GM19463 (cell line): Measurements from ENCODE around the gene TMEM135.
A peak's percentile ranks its signal among the peaks of the same experiment; 100 is the strongest.

ENCODE experiments used
- ATAC-seq: cut with Tn5 transposase; IDR thresholded peaks from one replicate; pipeline ENCODE4 v1.9.1; 2021; ENCODE audit warnings: mild to moderate bottlenecking, moderate library complexity; ENCODE audit not compliant: unreplicated experiment

TMEM135 gene

GRCh38 chr11:87347441-87347840 is 309.7 kb downstream of the TMEM135 start:
- ATAC-seq = no peak

- ATAC-seq = no peak
These were observed 310.1 kb downstream of the TMEM135 start for GRCh38 chr11:87347854-87348253.

GRCh38 chr11:87351676-87352075 is 313.9 kb downstream of the TMEM135 start:
- no peak for ATAC-seq

DNA sequence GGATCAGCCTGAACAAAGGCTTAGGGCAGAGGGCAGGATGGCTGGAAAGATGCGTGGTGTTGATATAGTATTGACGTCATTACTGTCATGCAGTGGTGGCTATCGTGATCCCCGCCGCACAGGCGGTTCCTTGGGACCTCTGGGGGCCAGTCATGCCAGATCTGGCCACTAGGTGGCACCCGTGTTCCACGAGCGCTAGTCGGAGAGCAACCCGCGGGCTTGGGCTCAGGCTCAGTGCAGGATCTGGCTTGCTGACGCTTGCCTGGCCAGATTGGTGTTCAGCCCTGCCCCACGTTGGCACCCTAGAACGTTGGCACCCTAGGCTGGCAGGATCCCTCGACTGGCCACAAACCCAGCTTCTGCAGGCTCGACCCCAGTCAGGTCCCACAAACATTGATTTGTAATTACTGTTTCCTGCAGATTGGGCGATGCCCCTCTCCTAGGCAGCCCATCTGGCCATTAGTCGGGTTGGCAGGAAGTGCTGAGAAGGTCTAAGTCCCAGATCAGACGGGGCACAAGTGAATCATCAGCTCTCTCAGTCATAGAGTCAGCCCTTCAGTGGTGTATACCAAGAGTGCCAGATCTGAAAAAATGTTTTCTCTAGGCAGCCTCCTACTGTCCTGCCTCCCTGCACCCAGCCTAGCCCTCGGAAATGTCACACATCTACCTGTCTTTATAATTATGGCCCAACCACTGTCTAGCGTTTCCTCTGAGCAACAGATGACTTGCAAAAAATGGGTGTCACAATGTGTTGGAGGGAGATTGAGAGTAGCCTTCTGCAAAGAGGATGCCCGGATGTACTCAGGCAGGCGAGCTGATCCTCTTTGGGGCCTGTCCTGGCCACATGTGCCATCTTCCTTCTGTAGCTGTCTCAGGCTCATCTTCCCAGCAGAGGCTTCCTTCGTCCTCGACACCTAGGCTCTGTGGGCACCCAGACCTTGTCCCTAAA is 315.3 kb downstream of the TMEM135 start:
- peak; percentile 97 for ATAC-seq

GRCh38 chr11:87353771-87354345 is 316.1 kb downstream of the TMEM135 start:
- ATAC-seq = no peak

DNA sequence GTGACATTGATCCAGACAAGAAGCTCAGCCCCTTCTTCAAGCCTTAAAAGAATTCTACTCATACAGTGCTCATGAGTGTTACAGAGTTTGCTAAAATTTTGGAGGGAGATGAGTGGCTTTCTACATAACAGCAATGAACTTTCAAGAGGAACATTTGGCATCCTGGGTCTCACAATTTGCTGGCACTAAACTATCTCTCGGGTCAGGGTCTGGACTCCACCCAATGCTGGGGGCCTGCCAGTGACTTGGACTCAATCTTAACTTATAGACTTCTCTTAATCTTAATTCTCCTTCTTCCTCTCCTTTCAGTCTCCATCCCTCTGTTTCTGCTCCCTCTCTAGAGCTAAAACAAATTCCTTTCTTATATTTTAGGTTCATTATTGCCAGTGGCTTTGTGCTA is 317.9 kb downstream of the TMEM135 start:
- ATAC-seq = no peak

DNA sequence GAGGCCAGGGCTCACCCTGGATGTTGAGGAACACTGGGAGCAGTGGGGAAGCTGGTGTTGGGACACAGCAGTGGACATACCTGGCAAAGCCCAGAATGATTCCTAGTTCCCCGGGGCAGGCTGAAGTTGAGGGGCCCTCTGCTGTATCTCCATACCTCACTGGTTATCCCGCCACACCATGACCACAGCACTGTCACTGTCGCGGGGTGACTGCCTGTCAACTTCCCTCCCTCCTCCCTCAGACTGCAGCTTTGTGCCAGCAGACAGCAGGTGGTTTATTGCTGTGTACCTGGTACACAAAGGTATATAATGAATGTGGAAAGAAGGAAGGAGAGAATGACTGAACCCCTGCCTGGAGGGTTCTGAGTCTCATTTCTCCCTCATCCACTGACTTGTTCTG is 318.7 kb downstream of the TMEM135 start:
- no peak for ATAC-seq

- ATAC-seq = no peak
These were observed 320.7 kb downstream of the TMEM135 start for GRCh38 chr11:87358461-87358860.

GRCh38 chr11:87359401-87359800 is 321.7 kb downstream of the TMEM135 start:
- no peak for ATAC-seq

DNA sequence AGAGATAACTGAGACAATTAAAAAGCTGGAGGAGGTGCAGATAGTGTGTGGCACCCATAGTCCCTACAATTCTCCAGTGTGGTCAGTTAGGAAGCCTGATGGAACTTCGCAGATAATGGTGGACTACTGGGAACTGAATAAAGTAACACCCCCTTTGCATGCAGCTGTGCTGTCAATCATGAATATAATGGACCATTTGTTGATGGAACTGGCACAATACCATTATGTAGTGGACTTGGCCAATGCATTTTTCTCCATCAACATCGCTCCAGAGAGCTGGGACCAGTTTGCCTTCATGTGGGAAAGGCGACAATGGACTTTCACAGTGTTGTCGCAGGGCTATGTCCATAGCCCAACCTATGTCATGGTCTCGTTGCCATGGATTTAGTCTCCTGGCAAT is 324.2 kb downstream of the TMEM135 start:
- no peak for ATAC-seq

DNA sequence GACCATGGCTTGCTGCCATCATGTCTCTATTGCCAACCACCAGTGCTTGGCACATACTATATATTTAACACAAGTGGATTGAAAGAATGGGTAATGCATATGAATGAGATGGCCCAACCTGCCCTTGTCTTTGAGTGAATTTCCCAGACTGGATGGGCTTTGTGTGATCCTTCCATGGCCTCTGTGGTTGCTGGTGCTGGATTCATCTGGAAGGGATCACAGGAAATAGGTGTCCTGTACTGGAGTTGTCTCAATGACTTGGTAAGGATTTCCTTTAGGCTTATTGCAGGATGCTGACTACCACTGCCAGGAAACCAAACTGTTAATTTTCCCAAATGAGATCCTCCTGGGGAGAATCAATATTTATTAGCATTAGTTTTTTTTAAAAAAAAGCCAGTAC is 328.6 kb downstream of the TMEM135 start:
- no peak for ATAC-seq

GRCh38 chr11:87366763-87367405 is 329.1 kb downstream of the TMEM135 start:
- ATAC-seq = no peak

DNA sequence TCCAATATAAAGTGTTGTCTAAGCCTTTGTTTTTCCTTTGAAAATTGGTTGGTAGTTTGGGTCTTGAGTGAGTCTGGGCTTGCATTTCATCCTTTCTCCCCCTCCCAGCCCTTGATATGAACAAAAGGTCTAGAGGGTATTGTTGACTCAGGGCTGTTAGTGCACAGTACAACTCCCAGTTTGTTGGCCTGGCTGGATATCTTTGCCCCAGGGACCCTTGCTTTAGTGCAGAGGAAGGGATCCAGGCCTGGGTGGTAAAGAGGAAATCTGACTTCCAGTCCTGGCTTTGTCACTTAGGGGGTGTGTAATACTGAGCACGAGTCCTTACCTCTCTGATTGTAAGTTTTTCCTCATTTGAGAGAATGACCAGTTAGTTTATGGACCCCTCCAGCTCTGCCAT is 330.4 kb downstream of the TMEM135 start:
- no peak for ATAC-seq

DNA sequence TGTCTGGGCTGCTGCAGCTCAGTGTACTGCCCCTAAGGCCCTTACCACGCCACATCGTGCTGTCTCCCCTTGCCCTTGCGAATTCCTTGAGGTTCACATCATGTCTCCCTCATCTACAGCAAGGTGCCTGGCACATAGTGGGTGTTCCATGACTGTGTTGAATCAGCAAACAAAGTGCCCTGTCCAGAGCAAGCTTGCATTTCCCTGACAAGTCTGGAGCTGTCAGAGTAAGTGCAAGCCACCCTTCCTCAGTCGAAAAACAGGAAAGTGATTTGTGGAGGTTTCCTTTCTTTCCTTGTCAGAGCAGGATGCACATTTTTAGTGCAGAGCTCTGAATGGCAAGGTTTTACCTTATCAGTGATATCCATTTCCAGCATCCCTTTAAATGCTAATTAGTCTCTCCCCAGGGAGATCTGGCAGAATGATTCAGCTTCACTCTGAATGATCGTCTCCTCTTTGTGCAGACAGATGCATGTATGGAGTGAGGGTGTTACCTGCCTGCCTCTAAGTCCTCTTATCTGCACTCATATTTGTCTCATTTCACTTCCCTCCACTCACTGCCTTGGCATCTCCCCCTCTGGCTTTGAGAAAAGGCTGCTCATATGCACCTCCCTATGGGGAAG is 331.2 kb downstream of the TMEM135 start:
- ATAC-seq = no peak

DNA sequence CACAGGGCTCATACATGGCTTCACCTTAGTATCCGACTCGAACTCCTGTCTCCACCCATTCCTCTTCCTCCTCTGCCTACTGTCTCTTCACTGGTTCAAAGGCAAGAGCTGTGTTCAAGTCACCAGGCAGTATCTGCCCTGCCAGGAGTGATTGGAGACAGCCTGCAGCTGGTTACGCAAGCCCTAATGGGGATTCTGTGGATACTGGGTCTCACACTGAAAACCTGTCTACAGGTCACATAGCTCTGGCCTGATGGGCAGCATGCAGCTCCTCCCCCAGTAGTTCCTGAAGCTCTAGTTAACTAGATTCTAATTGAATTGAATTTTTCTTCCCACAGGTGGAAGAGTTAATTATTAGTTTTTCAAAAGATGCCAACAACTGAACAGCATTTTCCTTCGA is 332.2 kb downstream of the TMEM135 start:
- no peak for ATAC-seq

- no peak for ATAC-seq
These were observed 334.3 kb downstream of the TMEM135 start for GRCh38 chr11:87372065-87372464.
